ENCODE measurements around the gene TSSK6.

- TF ChIP-seq EZH2 (IDR thresholded peaks at IDR 0.05; ENCODE audit: borderline replicate concordance, low read length), result no peak
- no peak for TF ChIP-seq CTCF (IDR thresholded peaks at IDR 0.05; ENCODE audit: low read length)
Measured at GRCh38 chr19:19486343-19487076, 28.8 kb downstream of the TSSK6 start.

Data from OCI-LY1 (cell line).